ENCODE data around the gene JCAD.

JCAD gene

DNA sequence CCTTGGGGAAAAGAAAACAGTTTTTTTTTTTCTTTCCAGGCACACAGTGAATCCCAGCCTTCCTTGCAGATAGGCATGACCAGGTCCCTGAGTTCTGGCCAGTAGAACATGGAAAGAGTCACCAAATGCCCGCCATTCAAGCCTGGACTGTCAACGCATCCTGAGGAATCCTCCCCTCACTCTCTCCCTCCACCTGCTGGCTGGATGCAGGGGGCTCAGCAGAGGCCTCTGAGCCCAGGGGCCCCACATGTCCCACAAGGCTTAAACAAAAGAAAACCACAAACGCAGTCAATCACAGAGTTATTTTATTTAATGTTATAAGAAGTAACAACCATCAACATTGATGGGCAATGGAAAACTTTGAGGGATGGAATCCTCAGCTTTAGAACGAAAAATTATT is 93.1 kb downstream of the JCAD start:
- TF ChIP-seq, protein P1, sequence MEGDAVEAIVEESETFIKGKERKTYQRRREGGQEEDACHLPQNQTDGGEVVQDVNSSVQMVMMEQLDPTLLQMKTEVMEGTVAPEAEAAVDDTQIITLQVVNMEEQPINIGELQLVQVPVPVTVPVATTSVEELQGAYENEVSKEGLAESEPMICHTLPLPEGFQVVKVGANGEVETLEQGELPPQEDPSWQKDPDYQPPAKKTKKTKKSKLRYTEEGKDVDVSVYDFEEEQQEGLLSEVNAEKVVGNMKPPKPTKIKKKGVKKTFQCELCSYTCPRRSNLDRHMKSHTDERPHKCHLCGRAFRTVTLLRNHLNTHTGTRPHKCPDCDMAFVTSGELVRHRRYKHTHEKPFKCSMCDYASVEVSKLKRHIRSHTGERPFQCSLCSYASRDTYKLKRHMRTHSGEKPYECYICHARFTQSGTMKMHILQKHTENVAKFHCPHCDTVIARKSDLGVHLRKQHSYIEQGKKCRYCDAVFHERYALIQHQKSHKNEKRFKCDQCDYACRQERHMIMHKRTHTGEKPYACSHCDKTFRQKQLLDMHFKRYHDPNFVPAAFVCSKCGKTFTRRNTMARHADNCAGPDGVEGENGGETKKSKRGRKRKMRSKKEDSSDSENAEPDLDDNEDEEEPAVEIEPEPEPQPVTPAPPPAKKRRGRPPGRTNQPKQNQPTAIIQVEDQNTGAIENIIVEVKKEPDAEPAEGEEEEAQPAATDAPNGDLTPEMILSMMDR (IDR thresholded peaks at IDR 0.05; ENCODE audit: control extremely low read depth, extremely low read depth, low read depth, missing control alignments) = no peak
- POLR2A ChIA-PET = no interaction called here
- CTCF ChIA-PET = no interaction called here
- no peak for DNase-seq (ENCODE audit: extremely low spot score)

Data from GM10248 (cell line).